HG03108 (cell line): ENCODE data around the gene PSD.
A peak's percentile ranks its signal among the peaks of the same experiment; 100 is the strongest.
"Not testable (repeated sequence)": the region's sequence is repeated elsewhere in the genome, so short reads cannot be mapped to it uniquely, and the experiment has no call there.

Experiments
- ATAC-seq: cut with Tn5 transposase; IDR thresholded peaks from one replicate; pipeline ENCODE4 v1.9.1; 2021; ENCODE audit warnings: moderate library complexity; ENCODE audit not compliant: unreplicated experiment

Gene PSD

DNA sequence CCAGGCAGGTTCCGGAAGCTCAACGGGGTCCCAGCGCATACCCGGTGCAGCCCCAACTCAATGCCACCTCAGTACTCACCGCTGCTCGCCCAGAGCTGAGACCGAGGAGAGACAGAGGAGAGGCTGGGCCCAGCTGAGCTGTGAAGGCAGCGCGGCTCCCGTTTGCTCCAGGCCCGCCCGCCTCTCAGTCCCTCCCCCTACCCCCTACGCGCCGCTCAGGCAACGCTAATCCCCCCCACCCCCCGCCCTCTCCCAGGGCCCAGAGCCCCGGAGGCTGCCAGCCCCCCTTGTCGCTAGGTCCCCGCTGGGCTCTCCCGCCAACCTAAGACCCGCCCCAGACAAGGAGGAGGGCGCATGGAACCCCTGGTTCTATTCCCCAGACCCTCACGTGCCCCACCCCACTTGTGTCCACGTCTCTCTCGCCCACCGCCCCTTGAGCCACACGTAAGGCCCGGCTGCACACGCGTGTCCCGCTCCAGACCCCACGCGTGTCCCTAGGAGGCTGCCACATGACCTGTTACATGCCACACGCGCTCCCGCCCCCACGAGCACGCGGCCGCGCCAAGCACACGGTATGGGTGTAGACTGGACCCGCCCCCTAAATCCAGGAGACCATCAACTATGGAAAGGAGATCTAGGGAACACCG lies at the start of gene PSD:
Gene PSD, minus strand, starts transcription at position 164 of the 647 bp plus-strand sequence. CDS start 1,747 bp downstream, outside the sequence.
- ATAC-seq: no peak

DNA sequence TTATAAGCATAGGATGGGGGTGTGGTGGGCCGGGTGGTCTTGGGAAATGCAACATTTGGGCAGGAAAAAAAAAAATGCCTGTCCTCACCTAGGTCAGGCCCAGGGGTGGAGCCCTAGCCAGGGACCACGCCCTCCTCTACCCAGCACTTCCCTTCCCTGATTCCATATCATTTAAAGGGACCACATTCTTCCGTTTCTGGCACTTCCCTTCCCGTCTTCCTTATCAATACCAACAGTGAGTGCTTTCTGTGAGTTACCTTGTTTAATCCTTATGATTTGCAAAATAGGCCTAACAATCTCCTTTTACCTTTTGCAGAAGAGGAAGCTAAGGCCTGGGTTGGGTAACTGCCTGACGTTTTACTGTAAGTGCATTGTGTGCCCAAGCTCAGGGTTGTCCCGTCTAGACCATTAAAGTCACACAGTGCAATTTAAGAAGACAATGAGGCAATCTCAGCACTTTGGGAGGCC lies 49.4 kb upstream of the PSD start:
- no peak for ATAC-seq

DNA sequence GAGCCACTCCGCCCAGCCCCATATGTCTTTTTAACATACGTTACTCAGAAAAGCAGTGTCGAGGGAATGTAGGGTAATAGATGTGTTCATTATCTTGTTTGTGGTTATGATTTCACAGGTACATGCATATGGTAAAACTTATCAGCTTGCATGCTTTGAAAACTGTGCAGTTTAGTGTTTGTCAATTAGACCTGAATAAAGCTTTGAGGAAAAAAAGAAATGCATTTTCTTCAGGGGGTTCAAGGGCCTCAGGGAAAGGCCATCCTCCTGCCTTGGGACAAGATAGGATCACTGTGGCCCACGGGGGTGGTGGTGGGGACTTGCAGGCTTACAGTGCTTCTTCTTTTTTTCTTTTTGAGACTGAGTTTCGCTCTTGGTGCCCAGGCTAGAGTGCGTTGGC lies 48.7 kb upstream of the PSD start:
- no peak for ATAC-seq

DNA sequence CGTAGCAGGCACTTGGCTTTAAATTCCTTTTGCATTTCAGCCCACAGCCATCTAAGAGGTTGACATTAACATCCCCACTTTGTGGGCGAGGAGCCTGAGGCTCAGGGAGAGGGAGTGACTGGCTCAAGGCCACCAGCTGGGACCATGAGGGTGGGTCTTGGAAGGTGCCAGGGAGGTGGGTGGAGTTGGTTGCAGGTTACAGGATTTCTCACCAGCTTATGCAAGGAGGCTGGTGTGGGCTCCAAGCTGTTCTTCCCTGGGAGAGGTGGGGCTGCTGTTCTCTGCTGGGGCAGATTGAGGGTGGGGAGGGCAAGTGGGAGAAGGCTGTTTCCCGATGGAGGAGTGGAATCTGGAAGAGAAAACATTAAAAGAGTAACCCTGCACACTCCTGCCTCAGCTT lies 46.9 kb upstream of the PSD start:
- ATAC-seq: no peak

DNA sequence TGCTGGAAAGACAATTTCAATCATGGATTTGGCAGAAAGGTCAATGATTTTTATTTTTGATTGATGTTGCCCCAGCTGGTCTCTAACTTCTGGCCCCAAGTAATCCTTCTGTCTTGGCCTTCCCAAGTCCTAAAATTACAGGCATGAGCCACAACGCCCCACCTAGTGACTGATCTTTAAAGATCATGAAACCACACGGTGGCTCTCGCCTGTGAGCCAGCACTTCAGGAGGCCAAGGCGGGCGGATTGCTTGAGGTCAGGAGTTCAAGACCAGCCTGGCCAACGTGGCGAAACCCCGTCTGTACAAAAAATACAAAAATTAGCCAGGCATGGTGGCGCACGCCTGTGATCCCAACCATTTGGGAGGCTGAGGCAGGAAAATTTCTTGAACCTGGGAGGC lies 45.4 kb upstream of the PSD start:
- ATAC-seq: no peak

DNA sequence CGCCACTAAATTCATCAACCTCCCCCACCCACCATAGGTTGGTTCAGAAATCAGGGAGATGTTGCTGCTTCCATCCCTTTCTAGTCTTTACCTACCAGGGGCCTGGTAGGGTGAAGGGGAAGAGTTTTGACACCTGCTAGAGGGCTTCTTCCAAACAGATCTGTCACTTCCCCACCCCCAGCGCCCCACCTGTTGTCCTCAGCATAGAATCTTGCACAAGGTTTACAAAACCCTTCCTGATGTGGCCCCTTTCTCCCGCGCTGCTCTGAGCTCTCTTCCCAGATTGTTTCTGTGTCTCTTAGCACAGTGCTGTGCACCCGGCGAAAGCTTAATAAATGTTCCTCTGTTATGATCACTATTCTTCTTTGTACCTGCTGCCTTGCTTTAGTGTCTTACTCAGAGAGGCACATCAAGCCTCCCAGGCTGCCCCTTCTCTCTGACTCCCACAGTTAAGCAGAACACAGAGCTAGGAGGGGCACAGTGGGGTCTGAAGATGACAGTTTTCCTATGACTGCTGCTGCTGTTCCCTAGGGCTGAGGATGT lies 44.0 kb upstream of the PSD start:
- ATAC-seq: no peak

DNA sequence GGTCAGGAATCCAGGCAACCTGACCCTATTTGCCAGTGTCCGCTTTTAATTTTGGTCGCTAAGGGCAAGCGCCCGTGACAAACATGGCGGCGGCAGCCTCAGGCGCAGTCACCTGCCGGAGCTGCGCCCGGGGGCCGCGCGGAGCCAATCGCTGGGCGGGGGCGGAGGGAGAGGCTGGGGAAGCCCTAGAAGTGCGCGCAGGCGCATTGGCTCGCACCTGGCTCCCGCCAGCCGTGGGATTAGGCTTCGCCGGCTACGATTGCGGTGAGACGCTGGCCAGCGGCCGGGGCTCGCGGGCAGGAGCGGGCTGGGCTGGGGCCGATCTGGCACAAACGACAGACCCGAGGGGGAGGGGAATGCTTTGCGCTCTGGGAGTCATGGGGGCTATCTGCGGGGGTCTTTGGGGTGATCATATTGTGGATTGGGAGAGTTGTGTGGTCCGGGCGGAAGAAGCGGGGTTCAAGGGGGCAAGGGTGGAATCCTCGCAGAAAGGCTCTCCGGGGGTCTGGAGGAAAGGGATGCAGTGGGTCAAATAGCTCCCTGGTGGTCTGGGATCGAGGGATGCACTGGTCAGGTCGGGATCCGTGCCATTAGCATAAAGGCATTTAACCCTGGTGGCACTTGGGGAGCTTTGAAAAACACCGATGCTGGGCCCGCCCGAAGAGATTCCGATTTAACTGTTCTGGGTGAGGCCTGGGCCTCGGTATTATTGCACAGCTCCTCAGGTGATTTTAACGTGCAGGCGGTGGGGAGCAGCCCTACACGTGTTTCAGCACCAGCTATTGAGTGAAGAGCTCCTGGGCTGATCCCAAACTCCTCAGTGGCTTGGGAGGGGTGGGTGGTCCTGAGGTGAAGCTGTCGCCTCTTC lies 42.8 kb upstream of the PSD start:
- peak; percentile 83 for ATAC-seq

DNA sequence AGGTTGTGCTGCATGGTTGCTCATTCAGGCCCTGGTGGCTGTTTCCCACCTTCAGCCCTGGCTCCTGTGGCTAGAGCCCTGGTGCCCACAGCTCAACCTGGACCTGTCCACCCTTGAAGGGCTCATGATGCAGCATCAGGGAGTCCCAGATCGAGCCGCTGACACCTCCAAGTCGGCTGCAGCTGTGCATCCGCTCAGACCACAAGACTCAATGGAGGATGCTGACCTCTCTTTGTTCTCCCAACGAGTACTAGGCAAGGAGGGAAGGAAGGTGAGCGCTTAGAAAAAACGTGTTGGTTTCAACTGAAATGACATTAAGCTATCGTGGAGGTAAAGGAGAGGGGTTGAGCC lies 42.2 kb upstream of the PSD start:
- ATAC-seq: peak; percentile 27

DNA sequence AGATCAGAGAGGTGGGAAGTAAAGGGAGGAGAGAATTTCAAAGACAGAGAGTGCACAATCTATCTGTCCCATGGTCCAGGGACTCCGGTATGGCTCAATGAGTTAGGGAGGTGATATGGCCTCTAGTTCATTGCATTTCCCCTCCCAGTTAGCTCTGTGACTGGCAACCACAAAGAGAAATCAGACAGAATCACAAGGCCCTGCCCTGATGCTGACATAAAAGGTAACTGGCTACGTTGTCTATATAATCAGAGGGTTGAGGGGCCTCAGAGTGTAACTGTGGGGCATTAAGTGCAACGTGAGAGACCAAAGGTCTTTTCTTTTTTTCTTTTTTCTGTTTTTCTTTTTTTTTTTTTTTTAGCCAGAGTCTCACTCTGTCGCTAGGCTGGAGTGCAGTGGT lies 40.1 kb upstream of the PSD start:
- ATAC-seq: no peak

DNA sequence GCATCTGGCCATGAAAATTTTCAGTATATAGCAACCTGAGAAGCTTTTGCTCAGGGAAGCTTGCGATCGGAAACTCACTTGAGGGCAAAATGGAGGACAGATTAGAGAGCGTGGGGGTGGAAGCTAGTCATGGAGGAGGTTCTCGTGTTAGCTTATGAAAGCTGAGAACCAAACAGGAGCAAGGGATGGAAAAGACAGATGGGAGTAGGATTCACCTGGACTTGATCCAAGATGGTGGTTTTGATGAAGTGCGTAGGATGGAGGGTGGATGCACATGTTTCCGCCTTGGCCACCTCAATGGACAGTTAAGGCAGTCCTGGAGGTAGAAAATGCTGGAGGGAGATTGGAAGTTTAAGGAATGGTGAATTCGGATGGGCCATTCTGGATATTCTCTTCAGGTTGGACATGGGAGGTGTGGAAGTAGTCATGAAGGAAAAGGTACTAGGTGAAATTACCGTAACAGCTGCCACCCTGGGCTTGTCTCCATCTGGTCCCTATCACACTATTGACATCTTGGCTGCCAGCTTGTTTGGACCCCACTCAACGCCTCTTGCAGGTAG lies 39.1 kb upstream of the PSD start:
- ATAC-seq: no peak

DNA sequence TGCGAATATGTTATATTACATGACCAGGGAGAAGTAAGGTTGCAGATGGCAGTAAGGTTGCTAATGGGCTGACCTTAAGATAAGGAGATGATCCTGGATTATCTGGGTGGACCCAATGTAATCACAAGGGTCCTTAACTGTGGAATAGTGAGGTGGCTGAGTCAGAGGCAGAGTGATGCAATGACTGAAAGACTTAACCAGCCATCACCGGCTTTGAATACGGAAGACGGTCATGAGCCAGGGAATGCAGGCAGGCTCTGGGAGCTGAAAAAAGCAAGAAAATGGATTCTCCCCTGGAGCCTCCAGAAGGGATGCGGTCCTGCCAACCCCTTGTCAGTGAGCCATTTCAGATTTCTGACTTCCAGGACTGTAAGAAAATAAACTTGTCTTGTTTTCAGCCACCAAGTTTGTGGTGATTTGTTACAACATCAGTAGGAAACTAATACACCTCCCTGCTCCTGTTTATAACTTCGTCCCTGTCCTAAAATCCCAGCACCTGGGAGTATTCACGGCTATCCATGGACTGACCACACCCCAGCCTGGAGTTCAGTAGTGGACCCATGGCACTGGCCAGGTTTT lies 37.4 kb upstream of the PSD start:
- ATAC-seq: no peak

DNA sequence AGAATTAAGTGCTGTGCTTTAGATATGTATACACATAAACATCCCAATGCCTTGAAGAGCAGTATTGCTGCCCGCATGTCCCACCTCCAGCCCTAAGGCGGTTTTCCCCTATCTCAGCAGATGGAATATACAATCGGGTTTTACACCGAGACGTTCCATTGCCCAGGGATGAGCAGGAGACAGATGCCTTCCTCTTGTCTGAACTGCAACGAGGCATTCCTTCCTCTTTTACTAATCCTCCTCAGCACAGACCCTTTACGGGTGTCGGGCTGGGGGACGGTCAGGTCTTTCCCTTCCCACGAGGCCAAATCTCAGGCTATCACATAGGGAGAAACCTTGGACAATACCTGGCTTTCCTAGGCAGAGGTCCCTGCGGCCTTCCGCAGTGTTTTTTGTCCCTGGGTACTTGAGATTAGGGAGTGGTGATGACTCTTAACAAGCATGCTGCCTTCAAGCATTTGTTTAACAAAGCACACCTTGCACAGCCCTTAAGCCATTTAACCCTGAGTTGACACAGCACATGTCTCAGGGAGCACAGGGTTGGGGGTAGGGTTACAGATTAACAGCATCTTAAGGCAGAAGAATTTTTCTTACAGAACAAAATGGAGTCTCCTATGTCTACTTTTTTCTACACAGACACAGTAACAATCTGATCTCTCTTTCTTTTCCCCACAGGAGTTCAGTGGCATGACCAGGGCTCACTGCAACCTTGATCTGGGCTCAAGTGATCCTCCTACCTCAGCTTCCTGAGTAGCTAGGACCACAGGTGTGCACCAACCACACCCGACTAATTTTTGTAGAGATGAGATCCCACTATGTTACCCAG lies 36.3 kb upstream of the PSD start:
- not testable (repeated sequence) for ATAC-seq

DNA sequence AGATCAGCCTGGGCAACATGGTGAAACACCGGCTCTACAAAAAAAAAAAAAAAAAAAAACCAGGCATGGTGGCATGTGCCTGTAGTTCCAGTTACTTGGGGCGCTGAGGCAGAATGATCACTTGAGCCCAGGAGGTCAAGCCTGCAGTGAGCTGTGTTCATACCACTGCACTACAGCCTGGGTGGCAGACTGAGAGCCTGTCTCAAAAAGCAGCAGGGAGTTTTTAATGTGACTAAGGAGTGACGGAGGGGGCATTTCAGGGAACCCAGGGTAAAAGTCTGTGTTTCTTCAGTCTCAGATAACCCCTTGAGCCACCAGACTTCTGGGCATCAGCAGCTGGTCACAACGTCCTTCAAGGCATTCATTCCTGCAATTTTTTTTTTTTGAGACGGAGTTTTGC lies 34.9 kb upstream of the PSD start:
- ATAC-seq: no peak

DNA sequence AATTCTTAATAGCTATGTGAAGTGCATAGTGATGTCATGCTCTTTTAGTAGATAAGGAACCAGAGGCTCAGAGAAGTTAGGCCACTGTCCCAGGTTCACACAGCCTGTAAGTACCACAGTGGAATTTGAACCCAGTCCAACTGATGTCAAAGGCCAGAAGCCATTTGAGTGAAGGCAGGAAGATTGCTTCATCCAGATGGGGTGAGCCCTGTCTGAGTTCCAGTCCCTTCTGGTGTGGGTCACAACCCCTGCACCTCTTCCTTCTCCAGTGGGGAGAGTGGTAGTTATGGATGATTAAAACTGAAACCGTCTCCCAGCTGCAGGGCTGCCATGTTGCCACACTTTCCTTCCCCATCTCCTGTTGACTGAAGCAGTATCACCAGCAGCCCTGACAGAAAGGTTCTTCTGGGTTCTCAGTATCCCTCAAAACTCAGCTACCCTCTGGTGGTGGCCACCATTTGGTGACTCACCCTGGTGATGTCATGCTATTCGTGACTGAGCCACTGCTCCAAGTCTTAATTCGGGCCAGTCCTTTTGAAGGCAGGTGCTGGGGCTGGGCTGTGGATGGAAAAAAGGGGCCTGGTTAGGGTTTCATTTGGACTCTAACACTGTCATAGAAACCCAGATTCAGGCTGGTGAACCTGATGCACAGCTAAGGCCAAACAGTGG lies 34.2 kb upstream of the PSD start:
- no peak for ATAC-seq

DNA sequence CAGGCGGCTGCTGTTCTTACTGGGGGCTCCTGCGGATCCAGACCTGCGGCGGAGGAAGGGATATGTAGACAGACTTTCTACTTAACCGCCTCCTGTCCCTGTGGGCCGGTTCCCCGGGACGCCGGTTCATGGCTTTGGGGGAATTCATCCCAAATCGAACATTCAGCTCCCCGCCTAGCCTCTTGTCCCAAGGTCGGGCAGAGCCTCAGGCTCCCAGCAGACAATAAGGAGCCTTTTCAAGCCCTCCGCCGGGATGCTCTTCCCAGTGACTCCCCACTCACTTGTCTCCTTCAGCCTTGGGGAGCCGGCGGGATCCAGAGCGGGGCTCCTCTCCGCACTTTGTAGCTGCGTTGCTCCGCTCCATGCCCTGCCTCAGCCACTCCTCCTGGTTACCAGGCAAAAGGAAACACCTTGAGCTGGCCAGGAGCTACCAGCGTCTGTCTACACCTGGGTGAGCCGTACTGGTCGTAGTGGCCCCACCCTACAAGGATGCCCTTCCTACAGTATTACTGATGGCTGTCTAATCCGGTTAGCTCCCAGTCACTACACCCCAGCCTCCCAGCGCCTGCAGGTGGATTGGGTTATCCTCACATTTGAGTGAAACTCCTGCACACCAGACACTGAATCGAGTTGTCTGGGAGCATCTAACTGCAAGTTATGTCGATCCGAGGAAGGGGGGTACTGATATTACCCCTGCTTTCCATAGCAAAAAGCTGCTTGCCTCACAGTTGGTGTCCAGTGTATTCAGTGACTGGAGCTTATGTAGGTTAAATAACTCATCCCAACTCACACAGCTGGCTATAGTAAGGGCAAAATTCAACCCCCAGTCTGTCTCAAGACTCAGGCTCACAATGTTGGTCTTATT lies 32.8 kb upstream of the PSD start, which contains the start of gene C10orf95:
Gene C10orf95, minus strand, starts transcription at position 439 of the 865 bp plus-strand sequence. CDS start 450 bp downstream, outside the sequence.
- no peak for ATAC-seq

DNA sequence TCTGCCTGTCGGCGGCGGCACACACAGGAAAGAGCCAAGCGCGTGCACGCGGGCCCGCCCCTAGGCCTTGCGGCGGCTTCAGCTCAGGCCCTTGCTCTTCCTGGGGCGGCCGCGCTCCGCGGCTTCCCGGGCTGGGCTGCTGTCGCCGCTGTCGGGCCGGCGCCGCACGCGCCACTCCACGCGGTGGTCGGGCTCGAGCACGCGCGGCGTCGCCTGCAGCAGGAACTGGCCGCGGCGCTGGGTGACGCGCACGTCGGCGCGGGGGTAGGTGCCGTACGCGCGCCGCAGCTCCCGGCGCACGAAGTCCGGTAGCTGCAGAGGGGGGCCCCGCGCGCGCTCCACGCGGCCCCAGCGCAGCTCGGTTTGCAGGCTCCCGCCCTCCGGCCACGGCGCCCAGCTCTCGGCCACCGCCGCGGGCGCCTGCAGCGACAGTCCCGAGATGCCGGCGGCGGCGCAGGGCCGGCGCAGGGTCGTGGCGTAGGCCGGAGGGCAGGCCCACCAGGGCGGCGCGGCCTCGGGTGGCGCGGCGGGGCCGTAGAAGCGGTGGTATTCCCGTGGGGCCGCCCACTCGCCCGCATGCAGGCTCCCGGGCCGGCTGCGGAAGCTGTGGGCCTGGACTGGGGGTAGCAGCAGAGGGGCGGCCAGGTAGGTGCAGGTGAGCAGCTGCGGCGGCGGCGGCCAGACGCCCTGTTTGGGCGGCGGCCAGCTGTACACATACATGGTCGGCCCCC lies 32.0 kb upstream of the PSD start:
- ATAC-seq: peak; percentile 70

DNA sequence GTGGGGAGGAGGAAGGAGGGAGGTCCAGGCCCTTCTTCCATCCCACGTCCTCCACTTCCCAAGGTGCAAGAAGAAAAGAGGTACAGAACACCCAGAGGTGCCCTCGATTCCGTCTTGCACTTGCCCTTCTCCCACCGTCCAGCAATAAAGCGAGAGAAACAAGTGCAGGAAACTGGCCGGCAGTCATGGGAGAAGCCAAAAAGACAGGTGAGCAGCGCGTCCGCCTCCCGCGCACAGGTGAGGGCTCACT lies 31.5 kb upstream of the PSD start:
- ATAC-seq: no peak

DNA sequence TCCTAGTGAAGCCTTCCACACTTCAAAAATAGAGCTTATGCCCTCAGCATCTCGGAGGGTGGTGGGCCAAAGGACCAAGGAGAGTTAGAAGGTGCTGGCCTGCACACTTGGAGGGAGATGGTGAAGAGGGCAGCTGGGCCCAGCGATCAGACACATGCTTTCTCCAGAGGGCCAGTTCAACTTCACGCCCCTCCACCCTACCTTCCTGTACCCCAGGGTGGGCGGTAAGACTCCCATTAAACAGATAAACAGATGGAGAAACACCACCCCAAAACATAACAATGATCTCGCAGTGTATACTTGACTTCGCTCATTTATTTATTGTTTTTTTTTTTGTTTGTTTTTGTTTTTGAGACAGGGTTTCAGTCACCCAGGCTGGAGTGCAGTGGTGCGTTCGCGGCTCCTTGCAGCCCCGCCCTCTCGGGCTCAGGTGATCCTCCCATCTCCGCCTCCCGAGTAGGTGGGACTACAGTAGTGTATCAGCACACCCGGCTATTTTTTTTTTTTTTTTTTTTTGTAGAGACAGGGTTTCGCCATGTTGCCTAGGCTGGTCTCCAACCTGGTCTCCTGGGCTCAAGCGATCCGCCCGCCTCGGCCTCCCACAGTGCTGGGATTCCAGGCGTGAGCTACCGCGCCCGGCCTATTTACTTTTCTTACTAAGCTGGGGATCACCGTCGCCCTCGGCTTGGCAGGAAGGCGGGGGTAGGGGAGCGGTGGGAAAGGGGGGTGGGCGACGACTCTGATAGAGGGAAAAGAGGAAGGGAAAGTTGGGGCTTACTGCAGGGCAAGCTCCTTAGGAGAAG lies 30.9 kb upstream of the PSD start:
- peak; percentile 59 for ATAC-seq
